Mesodermal cell (in vitro differentiated cells): ENCODE data around the gene RAPGEF1.

ENCODE experiments used
- H3K27ac ChIP-seq: 2 replicates; pipeline ENCODE4 v1.7.0; 2013; ENCODE audit warnings: mild to moderate bottlenecking, low read depth, low read length, moderate library complexity; ENCODE audit not compliant: severe bottlenecking
- H3K36me3 ChIP-seq: 2 replicates; pipeline ENCODE4 v1.7.1; 2013; ENCODE audit warnings: mild to moderate bottlenecking, low read length, moderate library complexity; ENCODE audit not compliant: control insufficient read depth, insufficient read depth
- H3K4me1 ChIP-seq: one replicate; pipeline ENCODE4 v1.7.1; 2013; ENCODE audit warnings: mild to moderate bottlenecking, low read length; ENCODE audit not compliant: insufficient read depth, control insufficient read depth, poor library complexity, severe bottlenecking
- H3K4me3 ChIP-seq: 2 replicates; pipeline ENCODE4 v1.7.0; 2013; ENCODE audit warnings: low read length, control low read depth, mild to moderate bottlenecking; ENCODE audit not compliant: insufficient read depth, poor library complexity, severe bottlenecking; ENCODE audit errors: extremely low read depth
- H3K9me3 ChIP-seq: 2 replicates; pipeline ENCODE4 v1.7.1; 2013; ENCODE audit warnings: mild to moderate bottlenecking, low read length, moderate library complexity; ENCODE audit not compliant: control insufficient read depth
- WGBS, 2 experiments: methylation state at CpG; one replicate each; pipeline ENCODE4 v1.1.5; 2013; ENCODE audit warnings: missing lambda C conversion rate in 2 of 2; ENCODE audit not compliant: insufficient coverage in 2 of 2; 5-methylcytosine and 5-hydroxymethylcytosine counted together

The RAPGEF1 gene

GRCh38 chr9:131676431-131676972, 63.4 kb downstream of the RAPGEF1 start:
- H3K4me3 ChIP-seq, result no peak overlapping the region
- peaks cover 78% of the 10 kb centered on the region for H3K4me1 ChIP-seq
- WGBS, 2 experiments, result 58 to 59% methylated on average over 6 of the region's 6 CpGs
- peaks cover 4% of the 10 kb centered on the region for H3K36me3 ChIP-seq
- H3K9me3 ChIP-seq, result no peaks in the 10 kb centered on the region
- H3K27ac ChIP-seq, result peak overlapping the region; percentile 95

GRCh38 chr9:131675437-131676022, 64.3 kb downstream of the RAPGEF1 start:
- Histone ChIP-seq H3K27ac (no peak overlapping the region), H3K36me3 (peaks cover under 1% of the 10 kb centered on the region), H3K9me3 (no peaks in the 10 kb centered on the region), H3K4me1 (peaks cover 87% of the 10 kb centered on the region), H3K4me3 (no peak overlapping the region)
- 94 to 99% methylated on average over 4 to 5 of the region's 6 CpGs for WGBS, 2 experiments

- no peak overlapping the region for H3K27ac ChIP-seq
- H3K4me1 ChIP-seq, result peaks cover 90% of the 10 kb centered on the region
- 90 to 92% methylated on average over 23 to 24 of the region's 29 CpGs for WGBS, 2 experiments
Observed at GRCh38 chr9:131674425-131675421, 65.2 kb downstream of the RAPGEF1 start.

GRCh38 chr9:131673531-131673930, 66.3 kb downstream of the RAPGEF1 start:
- peaks cover 90% of the 10 kb centered on the region for H3K4me1 ChIP-seq
- no peaks in the 10 kb centered on the region for H3K36me3 ChIP-seq
- no peak overlapping the region for H3K27ac ChIP-seq
- no peak overlapping the region for H3K4me3 ChIP-seq
- no peaks in the 10 kb centered on the region for H3K9me3 ChIP-seq
- WGBS, 2 experiments, result 89 to 94% methylated on average over 7 of the region's 7 CpGs

More at GRCh38 chr9:131674425-131675421, 65.2 kb downstream of the RAPGEF1 start:
- H3K9me3 ChIP-seq, result no peaks in the 10 kb centered on the region
- H3K4me3 ChIP-seq, result no peak overlapping the region
- H3K36me3 ChIP-seq, result no peaks in the 10 kb centered on the region

- peak overlapping the region; percentile 33 for H3K27ac ChIP-seq
- H3K9me3 ChIP-seq, result no peaks in the 10 kb centered on the region
- H3K36me3 ChIP-seq, result no peaks in the 10 kb centered on the region
- H3K4me1 ChIP-seq, result peaks cover 93% of the 10 kb centered on the region
- H3K4me3 ChIP-seq, result no peak overlapping the region
- WGBS, 2 experiments, result 100% methylated on average over 1 of the region's 1 CpG; no CpG with 5 or more reads in 1 of the 2 experiments
Observed at GRCh38 chr9:131673068-131673467, 66.8 kb downstream of the RAPGEF1 start.

- no peaks in the 10 kb centered on the region for H3K9me3 ChIP-seq
- peaks cover 93% of the 10 kb centered on the region for H3K4me1 ChIP-seq
- WGBS, 2 experiments, result 64 to 80% methylated on average over 3 to 4 of the region's 4 CpGs
- no peak overlapping the region for H3K4me3 ChIP-seq
- peaks cover 2% of the 10 kb centered on the region for H3K36me3 ChIP-seq
- peak overlapping the region; percentile 33 for H3K27ac ChIP-seq
Observed at GRCh38 chr9:131672451-131672850, 67.4 kb downstream of the RAPGEF1 start.

GRCh38 chr9:131671133-131671520, 68.7 kb downstream of the RAPGEF1 start:
- 70 to 77% methylated on average over 6 to 9 of the region's 9 CpGs for WGBS, 2 experiments
- Histone ChIP-seq H3K36me3 (peaks cover 7% of the 10 kb centered on the region), H3K27ac (peak overlapping the region; percentile 13), H3K4me3 (no peak overlapping the region), H3K4me1 (peaks cover 83% of the 10 kb centered on the region), H3K9me3 (no peaks in the 10 kb centered on the region)

GRCh38 chr9:131670247-131671132, 69.4 kb downstream of the RAPGEF1 start:
- Histone ChIP-seq H3K9me3 (no peaks in the 10 kb centered on the region), H3K27ac (no peak overlapping the region), H3K36me3 (peaks cover 9% of the 10 kb centered on the region), H3K4me1 (peaks cover 78% of the 10 kb centered on the region), H3K4me3 (no peak overlapping the region)
- WGBS, 2 experiments, result 87 to 89% methylated on average over 7 to 9 of the region's 13 CpGs

- H3K4me3 ChIP-seq, result no peak overlapping the region
- H3K27ac ChIP-seq, result peak overlapping the region; percentile 45
- H3K4me1 ChIP-seq, result peaks cover 68% of the 10 kb centered on the region
- WGBS, 2 experiments, result 85 to 92% methylated on average over 7 to 11 of the region's 12 CpGs
- H3K36me3 ChIP-seq, result peaks cover 17% of the 10 kb centered on the region
- no peaks in the 10 kb centered on the region for H3K9me3 ChIP-seq
Observed at GRCh38 chr9:131669269-131670157, 70.4 kb downstream of the RAPGEF1 start.
